Calu3 (cell line): ENCODE data around the gene CTDNEP1. TPM values are rescaled to one million over a fixed set of nuclear protein-coding genes. Genes with fewer than 3 reads are reported as not detected.

Experiments
- BruUV-seq: library from RNA; stranded (reverse); fragments of 400-500 nt; replicated peaks from 2 replicates; lab custom pipeline; 2021; lab: Mats Ljungman, UMichigan
- CTCF ChIA-PET: fragments of 300-600 bp; sonication (Branson Sonifier 250); formaldehyde crosslinking; loops from one replicate; lab custom pipeline; 2022; ENCODE audit warnings: antibody characterized with exemption; lab: Charles Lee
- DNase-seq: peaks from one replicate; pipeline ENCODE4 v3.0.0; 2022
- H3K27ac Mint-ChIP-seq: one replicate; pipeline ENCODE4 v1.8.0; 2022; ENCODE audit warnings: mixed read lengths; ENCODE audit not compliant: unreplicated experiment
- H3K27me3 Mint-ChIP-seq: one replicate; pipeline ENCODE4 v1.8.0; 2022; ENCODE audit warnings: mixed read lengths; ENCODE audit not compliant: unreplicated experiment
- H3K36me3 Mint-ChIP-seq: one replicate; pipeline ENCODE4 v1.8.0; 2022; ENCODE audit warnings: mild to moderate bottlenecking, moderate library complexity, mixed read lengths; ENCODE audit not compliant: insufficient read depth, unreplicated experiment
- H3K4me1 Mint-ChIP-seq: one replicate; pipeline ENCODE4 v1.8.0; 2022; ENCODE audit warnings: mild to moderate bottlenecking, low read depth, mixed read lengths; ENCODE audit not compliant: unreplicated experiment
- H3K4me3 Mint-ChIP-seq: one replicate; pipeline ENCODE4 v1.8.0; 2022; ENCODE audit warnings: mild to moderate bottlenecking, low read depth, moderate library complexity, mixed read lengths; ENCODE audit not compliant: unreplicated experiment
- H3K9me3 Mint-ChIP-seq: one replicate; pipeline ENCODE4 v1.8.0; 2022; ENCODE audit warnings: low read depth, mixed read lengths; ENCODE audit not compliant: unreplicated experiment
- CTCF ChIP-seq: fragments of 200-600 bp; IDR thresholded peaks from one replicate; pipeline ENCODE4 v1.8.0; 2022; ENCODE audit warnings: antibody characterized with exemption; ENCODE audit not compliant: unreplicated experiment
- intact Hi-C: fragments of 100-400 bp; cut with micrococcal nuclease; formaldehyde crosslinking; loops from one replicate; pipeline ENCODE4 v1.10.0; 2022; ENCODE audit not compliant: unreplicated experiment
- total RNA-seq: library from RNA; stranded (reverse); gene quantifications from 2 replicates; pipeline ENCODE4 v1.2.3, GENCODE V29; 2022

Gene CTDNEP1
- total RNA-seq, 1 experiment from 2014 or later, result 85.2 TPM

- Mint-ChIP-seq H3K27ac (peak overlapping the region; percentile 99), H3K27me3 (no peaks in the 10 kb centered on the region), H3K4me3 (peak overlapping the region; percentile 94), H3K9me3 (no peaks in the 10 kb centered on the region), H3K4me1 (peaks cover 29% of the 10 kb centered on the region), H3K36me3 (peaks cover 71% of the 10 kb centered on the region)
- BruUV-seq, result no TSS peak
- intact Hi-C loops, result no loop called here
- CTCF ChIA-PET, result interaction anchor here (0.6 to 2.3 kb wide), 6 partner anchors 8 to 320 kb away, joined by 3 to 5 read pairs (median 4); partner anchors contain the start of genes CLDN7, CTDNEP1 and ELP5
- no peak for TF ChIP-seq CTCF
- peak; percentile 89 for DNase-seq
Observed at GRCh38 chr17:7242717-7243452, 8.6 kb downstream of the CTDNEP1 start.

- Mint-ChIP-seq H3K4me3 (peak within 1 kb of the TSS; percentile 94), H3K27ac (peak within 1 kb of the TSS; percentile 99)
Observed at GRCh38 chr17:7241783-7242716, 9.5 kb downstream of the CTDNEP1 start, which contains the start of gene GABARAP. Gene GABARAP, minus strand, starts transcription at chr17:7242449. Its CDS starts 119 bp downstream, at chr17:7242330.

GRCh38 chr17:7241090-7241733 lies 10.3 kb downstream of the CTDNEP1 start:
- Mint-ChIP-seq H3K36me3 (peaks cover 78% of the 10 kb centered on the region), H3K4me3 (peak overlapping the region; percentile 94), H3K9me3 (no peaks in the 10 kb centered on the region), H3K27me3 (no peaks in the 10 kb centered on the region), H3K27ac (peak overlapping the region; percentile 99), H3K4me1 (peaks cover 40% of the 10 kb centered on the region)
- DNase-seq, result no peak
- intact Hi-C loops, result no loop called here
- no TSS peak for BruUV-seq
- TF ChIP-seq CTCF, result no peak
- CTCF ChIA-PET, result interaction anchor here (0.7 to 2.3 kb wide), 4 partner anchors 10 to 55 kb away, joined by 3 to 5 read pairs (median 4); partner anchors contain the start of genes CLDN7 and CTDNEP1

More at GRCh38 chr17:7241783-7242716, 9.5 kb downstream of the CTDNEP1 start, which contains the start of gene GABARAP:
- peaks cover 78% of the 10 kb centered on the region for H3K36me3 Mint-ChIP-seq
- TF ChIP-seq CTCF, result no peak
- no peaks in the 10 kb centered on the region for H3K27me3 Mint-ChIP-seq
- no TSS peak for BruUV-seq
- intact Hi-C loops, result no loop called here
- CTCF ChIA-PET, result interaction anchor here (0.6 to 2.3 kb wide), 7 partner anchors 9 to 199 kb away, joined by 3 to 5 read pairs (median 4); partner anchors contain the start of genes CLDN7, CTDNEP1 and ELP5
- peaks cover 32% of the 10 kb centered on the region for H3K4me1 Mint-ChIP-seq
- no peaks in the 10 kb centered on the region for H3K9me3 Mint-ChIP-seq
- peak; percentile 81 for DNase-seq

GRCh38 chr17:7240375-7240774 lies 11.2 kb downstream of the CTDNEP1 start:
- no peak for TF ChIP-seq CTCF
- peaks cover 81% of the 10 kb centered on the region for H3K36me3 Mint-ChIP-seq
- intact Hi-C loops, result no loop called here
- CTCF ChIA-PET, result no interaction called here
- H3K27ac Mint-ChIP-seq, result peak overlapping the region; percentile 67
- no peak for DNase-seq
- H3K27me3 Mint-ChIP-seq, result no peaks in the 10 kb centered on the region
- H3K4me3 Mint-ChIP-seq, result peak overlapping the region; percentile 94
- TSS peak; percentile 75 for BruUV-seq
- H3K4me1 Mint-ChIP-seq, result peaks cover 47% of the 10 kb centered on the region
- H3K9me3 Mint-ChIP-seq, result no peaks in the 10 kb centered on the region
